HG03378 (cell line): ENCODE results near the gene TMEM215.
"Not testable (repeated sequence)": the region's sequence is repeated elsewhere in the genome, so short reads cannot be mapped to it uniquely, and the experiment has no call there.

Experiments used
- ATAC-seq: cut with Tn5 transposase; IDR thresholded peaks from one replicate; pipeline ENCODE4 v1.9.1; 2021; ENCODE audit warnings: mild to moderate bottlenecking, moderate library complexity; ENCODE audit not compliant: unreplicated experiment

Gene TMEM215, protein sequence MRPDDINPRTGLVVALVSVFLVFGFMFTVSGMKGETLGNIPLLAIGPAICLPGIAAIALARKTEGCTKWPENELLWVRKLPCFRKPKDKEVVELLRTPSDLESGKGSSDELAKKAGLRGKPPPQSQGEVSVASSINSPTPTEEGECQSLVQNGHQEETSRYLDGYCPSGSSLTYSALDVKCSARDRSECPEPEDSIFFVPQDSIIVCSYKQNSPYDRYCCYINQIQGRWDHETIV

DNA sequence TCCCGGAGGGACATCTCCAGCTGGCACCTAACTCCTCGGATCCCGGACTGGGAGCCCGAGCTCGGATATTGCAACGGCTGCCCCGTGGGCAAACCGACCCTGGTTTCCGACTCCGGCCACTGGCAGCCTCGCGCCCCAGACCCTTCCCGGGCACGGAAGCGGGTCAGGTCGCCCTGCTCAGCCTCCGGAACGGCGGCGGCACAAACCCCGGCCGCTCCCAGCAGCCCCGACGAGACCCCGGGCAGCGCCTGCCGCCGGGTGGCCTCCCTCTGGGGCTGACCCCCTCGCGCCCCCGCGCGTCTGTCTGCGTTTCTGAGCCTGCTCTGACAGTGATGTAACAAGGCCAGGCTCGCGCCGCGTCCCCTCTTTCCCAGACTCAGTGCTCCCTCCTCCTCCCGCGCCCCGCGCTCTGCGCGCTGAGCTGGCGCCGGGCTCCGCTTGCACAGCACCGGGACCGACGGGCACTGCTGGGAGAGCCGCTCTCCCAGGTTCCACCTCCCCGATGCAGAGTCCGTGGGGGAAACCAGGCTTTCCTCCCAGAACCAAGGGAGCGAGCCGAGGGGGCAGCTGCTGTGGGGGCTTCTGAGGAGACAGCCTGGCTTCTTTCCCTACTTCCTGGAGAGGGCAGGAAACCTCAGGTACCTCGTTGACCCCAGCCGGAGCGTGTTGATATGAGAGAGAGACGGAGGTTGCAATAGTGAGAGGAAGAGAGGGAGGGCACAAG lies at the start of gene TMEM215:
Gene TMEM215, plus strand, starts transcription at position 373 of the 724 bp plus-strand sequence. CDS start 644 bp downstream, outside the sequence.
- no peak for ATAC-seq

DNA sequence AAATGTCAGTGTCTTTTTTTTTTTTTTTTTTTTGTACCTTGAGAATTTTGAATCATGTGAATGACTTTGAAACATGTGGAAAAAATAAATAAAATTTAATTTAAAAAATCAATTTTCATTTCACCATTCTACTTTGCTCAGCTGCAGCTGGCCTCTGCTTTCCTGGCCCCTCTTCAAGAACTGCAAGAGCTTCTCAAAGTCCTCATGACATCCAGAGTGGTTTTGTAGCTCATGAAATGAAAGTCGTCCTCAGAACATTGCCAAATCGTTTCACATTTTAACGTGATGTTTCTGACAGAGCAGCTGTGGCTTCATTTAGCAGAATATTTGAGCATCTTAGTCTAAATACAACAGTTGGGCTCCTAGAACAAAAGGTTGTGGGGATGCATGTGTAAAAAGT lies 47.9 kb upstream of the TMEM215 start:
- ATAC-seq, result no peak

DNA sequence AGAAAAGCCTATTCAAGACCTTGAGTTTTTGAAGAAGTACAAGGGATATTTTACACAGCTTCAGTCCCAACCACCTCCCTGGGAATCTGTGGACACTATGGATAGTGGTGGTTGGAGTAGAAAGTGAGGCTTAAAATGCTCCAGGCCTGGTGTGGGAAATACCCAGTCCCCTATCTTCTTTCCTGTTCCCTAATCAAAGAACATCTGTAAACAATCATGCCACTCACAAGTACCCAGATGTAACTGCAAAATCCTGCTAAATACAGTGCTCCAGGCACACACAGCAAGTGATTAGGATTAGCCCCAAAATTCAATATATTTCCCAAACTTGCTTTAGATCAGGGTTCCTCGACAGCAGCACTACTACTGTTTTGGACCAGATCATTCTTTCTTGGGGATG lies 46.0 kb upstream of the TMEM215 start:
- no peak for ATAC-seq

DNA sequence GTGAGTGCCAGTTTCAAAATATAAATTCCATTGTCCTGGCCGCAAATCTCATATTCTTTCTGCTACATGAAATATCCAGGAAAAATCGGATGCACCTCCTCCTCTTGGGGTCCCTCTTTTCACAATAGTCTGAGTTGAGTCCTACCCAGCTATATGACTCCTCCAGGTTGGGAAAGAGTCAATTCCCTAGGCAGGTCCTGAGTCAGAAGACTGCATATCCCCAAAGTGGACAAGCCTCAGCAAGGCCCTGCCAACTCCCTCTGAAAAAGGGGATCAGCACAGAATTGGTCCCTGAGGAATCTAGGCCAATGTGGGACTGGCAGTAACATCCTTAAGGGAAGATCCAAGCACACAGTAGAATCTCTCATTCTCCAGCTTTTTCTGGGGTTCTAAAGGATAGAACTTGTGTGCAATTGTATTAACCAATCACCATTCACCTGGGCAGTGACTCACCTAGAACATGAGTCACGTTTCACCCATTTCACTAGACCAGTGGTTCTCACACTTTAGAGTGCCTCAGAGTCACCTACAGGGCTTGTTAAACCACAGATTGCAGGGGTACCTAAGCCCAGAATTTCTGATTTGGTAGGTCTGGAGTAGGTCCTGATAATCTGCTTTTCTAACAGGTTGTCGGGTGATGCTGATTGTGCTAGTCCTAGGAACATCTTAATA lies 44.7 kb upstream of the TMEM215 start:
- ATAC-seq, result no peak

DNA sequence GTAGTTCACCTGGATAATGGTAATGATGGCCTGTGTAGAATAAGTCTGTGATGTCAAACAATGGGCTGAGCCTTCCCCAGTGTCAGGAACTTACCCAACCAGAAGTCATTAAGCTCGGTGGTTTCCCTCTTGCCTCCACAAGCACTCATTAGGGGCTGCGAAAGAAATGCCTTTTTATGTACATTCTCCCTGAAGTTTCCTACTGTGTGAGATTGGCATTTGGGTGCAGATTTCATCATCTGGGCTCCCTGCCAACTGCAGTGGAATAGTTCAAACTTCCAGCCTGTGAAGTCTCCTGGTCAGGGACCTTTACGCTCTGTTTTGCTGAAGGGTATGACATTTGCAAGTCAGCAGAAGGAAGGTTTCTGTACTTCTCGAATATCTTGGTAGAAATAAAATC lies 41.6 kb upstream of the TMEM215 start:
- no peak for ATAC-seq

DNA sequence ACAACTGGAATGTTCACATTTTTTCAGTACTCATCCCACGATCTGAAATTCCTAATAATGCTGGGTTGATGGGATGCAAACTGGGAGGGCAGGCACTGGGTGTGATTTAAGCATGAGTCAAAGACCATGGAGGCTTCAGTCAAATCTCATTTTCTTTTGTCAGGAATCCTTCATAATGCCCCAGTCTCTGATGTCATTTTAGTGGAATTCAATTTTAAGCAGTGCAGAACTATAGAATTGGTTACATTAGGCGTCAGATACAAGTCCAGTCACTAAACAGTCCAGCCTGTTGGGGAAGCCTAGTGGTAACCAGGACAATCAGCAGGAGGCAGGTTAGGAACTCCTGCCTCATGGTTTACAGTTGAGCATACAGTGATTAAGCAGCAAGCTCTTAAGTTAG lies 41.0 kb upstream of the TMEM215 start:
- no peak for ATAC-seq

DNA sequence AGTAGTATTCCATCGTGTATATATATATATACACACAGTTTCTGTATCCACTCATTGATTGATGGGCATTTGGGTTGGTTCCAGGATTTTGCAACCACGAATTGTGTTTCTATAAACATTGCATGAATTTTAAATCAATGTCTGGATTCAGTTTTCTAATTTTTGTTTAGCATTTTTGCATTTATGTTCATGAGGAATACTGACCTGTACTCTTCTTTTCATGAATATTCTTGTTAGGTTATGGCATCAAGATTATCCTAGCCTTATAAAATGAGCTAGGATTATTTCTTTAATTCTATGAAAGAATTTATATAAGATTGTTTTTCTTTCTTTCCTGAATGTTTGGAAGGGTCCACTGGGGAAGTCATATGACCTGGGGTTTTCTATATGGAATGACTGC lies 35.3 kb upstream of the TMEM215 start:
- no peak for ATAC-seq

DNA sequence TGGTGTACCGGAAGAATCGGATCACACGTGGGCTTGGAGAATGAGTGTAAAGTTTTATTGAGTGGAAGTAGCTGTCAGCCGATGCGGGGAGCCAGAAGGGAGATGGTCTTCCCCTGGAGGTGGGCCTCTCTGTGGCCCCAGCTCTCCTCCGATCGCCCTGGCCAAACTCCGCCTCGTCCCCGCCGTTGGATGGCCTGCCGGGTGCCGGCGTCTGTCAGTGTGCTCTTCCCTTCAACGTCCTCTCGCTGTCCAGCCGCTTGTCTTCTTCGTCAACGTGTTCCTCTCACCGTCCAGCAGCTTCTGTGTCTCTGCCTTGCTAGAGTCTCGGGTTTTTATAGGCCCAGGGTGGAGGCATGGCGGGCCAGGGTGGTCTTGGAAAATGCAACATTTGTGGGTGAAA lies 27.6 kb upstream of the TMEM215 start:
- no peak for ATAC-seq

DNA sequence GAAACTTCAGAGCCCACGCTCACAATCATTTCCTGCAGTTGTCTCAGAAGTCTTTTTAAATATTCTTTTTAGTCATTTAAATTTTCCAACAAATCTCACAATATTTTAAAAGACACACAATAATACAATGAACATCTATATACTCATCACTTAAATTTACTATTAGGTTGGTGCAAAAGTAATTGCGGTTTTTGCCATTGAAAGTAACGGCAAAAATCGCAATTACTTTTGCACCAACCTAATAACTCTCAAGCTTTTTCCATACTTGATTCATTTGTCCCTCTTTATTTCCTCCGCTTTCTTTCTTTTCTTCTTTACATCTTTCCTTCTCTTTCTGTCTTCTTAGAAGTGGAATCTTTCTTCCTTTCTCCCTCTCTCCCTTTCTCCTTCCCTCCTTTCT lies 19.2 kb upstream of the TMEM215 start:
- ATAC-seq, result no peak

DNA sequence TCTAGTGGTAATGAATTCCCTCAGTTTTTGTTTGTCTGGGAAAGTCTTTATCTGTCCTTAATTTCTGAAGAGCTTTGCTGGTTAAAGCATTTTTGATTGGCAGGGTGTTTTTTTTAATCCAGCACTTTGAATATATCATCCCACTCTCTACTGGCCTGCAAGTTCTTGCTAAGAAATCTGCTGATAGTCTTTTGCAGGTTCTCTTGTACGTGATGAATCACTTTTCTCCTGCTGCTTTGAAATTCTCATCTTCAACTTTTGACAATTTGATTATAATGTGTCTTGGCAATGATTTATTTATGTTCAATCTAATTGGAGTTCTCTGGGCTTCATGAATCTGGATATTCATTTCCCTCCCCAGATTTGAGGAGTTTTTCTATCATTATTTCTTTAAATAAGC lies 8.1 kb upstream of the TMEM215 start:
- no peak for ATAC-seq

DNA sequence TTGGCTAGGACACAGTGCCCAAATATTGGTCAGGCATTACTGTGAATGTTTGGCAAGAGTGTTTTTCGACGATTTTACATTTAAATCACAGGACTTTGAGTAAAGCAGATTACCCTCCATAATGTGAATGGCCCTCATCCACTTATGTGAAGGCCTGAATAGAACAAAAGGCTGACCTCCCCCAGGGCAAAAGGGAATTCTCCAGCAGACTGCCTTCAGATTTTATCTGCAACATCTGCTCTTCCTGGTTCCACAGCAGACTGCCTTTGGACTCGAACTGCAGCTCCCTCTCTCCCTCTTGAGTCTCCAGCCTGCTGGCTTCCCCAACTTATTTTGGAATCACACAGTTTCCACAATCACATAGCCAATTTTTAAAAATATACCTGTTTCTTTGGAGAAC lies 7.1 kb upstream of the TMEM215 start:
- no peak for ATAC-seq

DNA sequence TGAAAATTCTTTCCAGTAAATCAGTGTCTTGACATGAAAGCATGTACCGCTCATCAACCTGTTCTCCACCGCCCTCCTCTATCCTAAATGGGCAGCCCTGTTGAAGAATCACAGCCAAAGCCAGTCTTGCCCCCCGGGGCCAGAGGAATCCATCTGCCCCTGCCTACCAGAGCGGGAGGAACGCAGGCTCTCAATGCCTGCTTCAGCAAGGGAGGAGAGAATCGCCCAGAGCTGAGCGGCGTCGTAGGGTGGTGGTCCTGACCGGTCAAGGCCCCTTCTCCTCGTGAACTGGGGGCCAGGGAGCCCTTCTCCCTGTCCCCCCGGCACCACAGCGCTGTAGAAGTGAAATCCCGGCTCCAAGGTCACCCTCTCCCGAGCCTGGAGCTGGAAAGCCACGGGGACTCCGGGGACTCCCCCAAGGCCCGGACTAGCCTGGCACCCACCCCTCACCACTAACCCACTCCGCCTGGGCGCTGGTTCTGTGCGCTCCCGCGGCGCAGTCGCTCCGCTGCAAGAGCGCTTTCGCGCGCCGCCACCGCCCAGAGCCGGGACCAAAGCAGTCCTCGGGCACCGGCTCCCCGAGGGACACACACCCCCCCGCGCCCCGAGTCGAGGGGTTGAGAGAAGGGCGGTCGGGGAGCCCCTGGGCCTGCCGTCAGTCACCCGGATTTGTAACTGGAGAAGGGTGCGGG lies 718 bp upstream of the TMEM215 start:
- ATAC-seq, result no peak

DNA sequence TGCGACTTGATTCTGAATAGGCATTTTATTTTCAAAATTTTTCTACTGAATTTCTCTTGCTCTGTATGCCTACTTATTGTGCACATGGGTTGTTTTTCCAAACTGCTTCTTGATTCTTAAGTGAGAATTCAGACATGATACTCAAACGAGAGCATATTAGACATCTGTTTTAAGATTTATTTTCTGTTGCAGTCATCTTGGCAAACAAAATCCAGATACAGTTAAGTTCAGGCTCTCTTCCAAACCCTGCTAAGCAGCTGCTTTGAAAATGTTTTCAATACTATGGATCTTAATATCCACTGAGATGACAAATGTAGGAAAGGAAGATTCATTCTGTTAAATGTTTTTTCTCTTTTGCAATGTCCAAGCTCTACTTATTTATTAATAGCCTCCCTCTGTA lies 4.5 kb downstream of the TMEM215 start:
- ATAC-seq, result no peak

DNA sequence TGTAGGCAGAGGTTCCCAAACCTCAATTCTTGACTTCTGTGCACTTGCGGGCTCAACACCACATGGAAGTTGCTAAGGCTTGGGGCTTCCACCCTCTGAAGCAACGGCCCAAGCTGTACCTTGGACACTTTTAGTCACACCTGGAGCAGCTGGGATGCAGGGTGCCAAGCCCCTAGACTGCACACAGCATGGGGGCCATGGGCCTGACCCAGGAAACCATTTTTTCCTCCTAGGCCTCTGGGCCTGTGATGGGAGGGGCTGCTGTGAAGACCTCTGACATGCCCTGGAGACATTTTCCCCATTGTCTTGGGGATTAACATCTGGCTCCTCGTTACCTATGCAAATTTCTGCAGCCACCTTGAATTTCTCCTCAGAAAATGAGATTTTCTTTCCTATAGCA lies 12.7 kb downstream of the TMEM215 start:
- ATAC-seq, result not testable (repeated sequence)

DNA sequence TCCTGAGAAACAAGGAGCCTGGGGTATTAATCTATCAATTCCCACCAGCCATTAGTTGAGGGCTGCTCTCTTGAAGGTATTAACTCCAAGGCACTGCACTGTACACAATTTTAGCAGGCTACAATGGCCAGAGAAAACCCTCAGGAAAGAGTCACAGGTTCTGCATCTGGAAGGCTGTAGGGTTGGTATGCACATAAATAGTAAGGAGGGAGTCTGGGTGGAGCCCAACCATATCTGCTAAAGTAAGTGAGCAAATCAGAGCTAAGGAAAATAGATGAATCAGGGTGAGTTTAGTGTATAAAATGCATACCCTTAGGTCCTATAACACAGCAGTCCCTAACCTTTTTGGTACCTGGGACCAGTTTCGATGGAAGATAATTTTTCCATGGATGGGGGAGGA lies 18.2 kb downstream of the TMEM215 start:
- no peak for ATAC-seq

DNA sequence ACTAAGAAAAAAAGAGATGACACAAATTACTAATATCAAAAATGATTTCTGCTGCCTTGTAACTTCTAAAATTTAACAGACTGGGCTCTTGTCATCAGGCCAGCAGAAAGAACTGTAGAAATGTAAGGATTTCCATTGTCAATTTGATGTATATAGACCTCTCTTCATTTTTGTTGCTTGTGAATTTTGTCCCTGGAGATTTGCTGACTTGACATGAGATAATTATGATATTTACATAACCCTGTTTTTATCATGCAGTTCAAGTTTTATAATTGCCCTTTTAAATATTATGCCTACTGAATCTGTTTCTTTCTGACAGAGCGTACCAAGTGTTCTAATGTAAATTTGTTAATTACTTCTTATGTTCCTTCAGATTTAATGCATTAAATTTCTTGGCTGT lies 23.9 kb downstream of the TMEM215 start:
- ATAC-seq, result no peak

DNA sequence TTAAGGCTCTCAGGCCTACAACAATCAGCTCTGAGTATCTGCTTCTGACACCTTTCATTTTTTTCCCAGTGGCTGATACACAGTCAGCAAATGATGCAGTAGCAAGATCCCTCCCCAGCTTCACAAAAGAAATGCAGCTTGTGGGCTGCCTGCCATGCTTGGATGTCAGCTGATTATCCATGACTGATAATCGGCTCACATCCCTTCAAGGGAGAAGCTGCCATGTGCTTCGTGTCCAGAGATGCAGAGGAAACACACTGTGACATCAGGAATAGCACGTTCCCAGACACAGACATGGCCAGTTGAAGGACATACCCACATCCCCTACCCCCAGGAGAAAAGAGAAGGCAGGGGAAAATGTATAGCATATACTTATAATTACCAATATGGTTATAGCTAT lies 27.9 kb downstream of the TMEM215 start:
- no peak for ATAC-seq

DNA sequence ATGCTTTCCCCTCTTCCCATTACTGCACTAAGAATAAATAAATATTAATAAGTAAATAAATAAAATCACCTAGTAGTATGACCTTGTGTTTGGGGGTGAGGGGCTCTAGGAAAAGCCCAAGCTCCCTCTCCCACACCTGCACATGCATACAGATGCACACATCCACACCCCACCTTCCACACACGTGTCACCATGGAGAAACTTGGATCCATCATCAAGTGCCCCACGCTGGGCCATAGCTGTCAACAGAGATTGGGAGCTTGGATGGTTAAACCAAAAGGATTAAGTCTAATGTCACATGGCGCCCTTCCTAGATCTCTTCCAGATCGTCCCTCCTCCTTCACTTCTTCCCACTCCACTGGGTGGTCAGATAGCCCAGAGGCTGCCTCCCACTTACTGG lies 37.0 kb downstream of the TMEM215 start:
- no peak for ATAC-seq

DNA sequence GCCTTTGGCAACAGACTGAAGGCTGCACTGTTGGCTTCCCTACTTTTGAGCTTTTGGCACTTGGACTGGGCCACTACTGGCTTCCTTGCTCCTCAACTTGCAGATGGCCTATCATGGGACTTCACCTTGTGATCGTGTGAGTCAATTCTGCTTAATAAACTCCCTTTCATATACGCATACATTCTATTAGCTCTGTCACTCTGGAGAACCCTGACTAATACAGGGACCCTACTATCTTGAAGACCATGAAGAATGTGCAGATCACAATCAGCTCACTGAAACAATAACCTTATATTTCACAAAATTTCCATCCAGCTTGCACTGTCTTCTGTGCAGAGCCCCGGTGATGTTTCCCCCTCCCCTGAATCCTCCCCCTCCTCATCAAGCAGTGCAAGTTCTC lies 39.8 kb downstream of the TMEM215 start:
- ATAC-seq, result no peak

DNA sequence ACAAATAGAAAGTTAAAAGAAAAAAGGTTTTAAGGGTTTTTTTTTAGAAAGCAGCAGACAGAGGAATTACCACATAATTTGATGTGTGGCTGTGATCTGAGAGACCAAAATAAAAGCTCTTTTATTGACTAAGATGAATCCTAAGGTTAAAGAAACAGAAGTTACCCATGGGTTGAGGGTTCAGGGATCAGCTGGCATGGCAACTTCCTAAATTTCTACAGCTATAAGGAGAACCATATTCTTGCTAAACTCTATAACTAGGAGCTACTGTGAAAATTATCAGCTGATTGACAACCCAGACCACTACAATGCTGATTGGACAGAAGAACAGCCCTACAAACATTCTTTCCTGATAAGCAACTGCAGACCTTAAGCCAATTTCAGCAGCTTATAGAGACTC lies 40.2 kb downstream of the TMEM215 start:
- ATAC-seq, result no peak

DNA sequence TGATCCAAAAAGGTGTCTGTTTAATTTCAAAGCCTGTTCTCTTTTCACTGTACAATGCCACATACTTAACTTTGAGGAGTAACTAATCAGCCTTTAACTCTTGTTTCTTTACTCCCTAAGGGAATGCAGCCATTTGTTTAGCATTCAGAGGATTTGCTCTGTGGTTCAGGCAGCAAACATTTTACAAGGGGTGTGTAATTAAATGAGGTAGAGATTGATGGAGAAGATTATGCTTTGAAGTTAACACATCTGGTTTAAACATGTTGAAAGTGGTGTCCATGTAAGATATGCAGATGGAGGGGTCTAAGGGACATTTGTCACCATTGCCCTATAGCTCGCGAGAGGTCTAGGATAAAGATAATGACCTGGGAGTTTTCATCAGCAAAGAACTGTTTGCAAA lies 41.9 kb downstream of the TMEM215 start:
- ATAC-seq, result no peak

DNA sequence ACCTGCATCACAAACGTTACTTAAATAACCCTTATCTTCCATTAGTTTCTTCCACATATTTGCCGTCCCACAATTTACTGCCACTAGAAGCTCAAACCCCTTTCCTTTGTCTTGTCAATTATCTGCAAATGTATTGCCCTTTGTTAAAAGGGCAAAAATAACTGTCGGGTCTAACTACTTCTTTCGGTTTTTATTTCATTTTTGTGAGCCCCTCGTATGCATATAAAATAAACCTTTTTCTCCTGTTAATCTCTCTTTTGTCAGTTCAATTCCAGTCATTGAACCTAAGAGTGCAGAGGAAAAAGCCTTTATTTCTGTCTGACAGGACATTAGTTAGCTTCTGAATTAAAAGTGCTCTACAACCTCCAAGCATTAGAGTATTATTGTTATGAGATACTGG lies 45.5 kb downstream of the TMEM215 start:
- no peak for ATAC-seq
